ENCODE results near the gene BRI3BP.
"Not testable (repeated sequence)": the region's sequence is repeated elsewhere in the genome, so short reads cannot be mapped to it uniquely, and the experiment has no call there.

BRI3BP gene

DNA sequence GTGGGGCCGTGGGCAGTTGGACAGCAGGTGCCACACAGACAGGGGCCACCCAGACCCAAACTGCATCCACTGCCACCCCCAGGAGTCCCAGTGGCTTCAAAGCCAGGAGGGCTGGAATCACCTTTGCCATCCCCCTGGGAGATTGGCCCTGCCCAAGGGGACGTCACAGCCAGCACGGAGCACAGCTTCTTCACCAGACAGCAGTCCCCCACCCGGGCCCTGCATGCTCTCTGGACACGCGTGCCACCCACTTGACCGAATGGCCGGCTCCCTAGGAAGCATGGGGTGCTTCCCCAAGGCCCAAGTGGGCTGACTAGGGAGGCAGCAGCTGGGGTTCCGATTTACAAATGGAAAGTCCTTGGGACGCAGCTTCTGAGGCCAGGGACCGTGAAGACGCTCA is 21.8 kb upstream of the BRI3BP start:
- no peak for DNase-seq (ENCODE audit: low read depth in 1 of 2, low spot score in 1 of 2)

DNA sequence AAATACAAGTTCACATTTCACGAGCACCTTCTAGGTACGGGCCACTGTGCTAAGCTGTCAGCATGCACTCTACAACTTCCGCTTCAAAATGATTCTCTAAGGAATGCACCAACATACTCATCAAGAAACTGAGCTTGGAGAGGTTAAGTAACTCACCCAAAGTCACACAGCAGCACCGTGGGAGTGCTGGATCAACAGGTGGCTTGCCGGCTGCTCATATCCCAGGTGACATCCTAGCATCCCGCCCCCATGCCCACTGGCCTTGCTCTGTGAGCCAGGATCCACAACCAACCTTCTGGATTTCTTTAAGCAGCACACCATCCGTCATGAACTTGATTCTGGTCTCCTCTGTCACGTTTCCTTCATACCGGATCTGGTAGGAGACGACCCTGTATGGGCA is 21.2 kb upstream of the BRI3BP start:
- DNase-seq (ENCODE audit: low read depth in 1 of 2, low spot score in 1 of 2), result no peak

DNA sequence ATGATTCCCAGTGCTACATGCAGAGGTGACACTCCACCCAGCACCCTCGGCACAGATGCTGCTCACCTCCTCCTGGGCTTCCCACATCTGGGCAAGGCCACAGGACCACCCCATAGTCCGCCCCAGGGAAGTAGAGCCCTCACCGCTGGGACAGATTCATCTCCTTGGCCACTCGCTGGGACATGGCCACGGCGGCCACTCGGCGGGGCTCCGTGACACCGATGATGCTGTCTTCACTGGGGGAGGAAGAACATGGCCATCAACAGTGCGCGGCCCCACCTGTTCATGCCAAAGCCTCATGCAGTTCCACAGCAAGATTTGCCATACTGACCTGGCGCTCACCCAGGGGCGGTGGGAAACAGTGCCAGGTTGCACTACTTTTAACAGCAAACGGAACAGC is 18.2 kb upstream of the BRI3BP start:
- DNase-seq (ENCODE audit: low read depth in 1 of 2, low spot score in 1 of 2), result no peak

GRCh38 chr12:124976999-124977398 is 16.4 kb upstream of the BRI3BP start:
- DNase-seq (ENCODE audit: low read depth in 1 of 2, low spot score in 1 of 2), result no peak

- no peak for DNase-seq (ENCODE audit: low read depth in 1 of 2, low spot score in 1 of 2)
Measured at GRCh38 chr12:124979568-124979967, 13.9 kb upstream of the BRI3BP start.

DNA sequence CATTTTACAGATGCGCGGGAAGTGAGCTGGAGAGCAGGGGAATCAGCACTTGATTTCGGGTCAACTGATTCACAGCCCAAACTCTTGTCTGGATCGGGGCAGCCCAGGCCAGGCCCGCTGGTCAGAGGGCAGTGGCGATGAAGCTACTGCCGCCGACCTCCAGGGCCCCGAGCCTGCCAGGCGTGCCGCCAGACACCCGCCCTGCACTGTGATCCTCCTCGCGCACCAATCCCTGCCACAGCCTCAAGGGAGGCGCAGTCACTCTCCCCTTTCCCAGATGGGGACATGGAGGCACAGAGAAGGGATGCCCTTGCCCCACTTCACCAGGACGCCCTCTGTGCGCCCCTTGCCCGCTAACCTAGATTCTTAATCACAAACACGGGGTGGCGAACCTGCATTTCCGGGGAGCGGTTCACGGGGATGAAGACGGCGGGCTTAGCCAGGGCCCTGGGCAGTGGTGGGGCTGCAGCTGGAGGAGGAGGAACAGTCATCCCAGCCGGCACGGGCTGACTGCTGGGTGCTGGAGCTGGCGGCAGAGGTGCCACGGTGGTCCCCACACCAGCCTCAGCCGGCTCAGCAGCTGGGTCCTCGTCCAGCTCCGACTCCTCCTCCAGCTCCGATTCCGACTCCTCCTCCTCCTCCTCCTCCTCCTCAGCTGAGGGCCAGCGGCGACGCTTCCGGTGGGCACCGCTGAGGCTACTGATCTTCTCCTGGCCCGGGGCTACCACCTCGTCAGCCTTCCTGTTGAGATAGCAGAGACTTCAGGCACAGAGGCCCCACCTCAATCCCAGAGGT is 13.2 kb upstream of the BRI3BP start:
- DNase-seq (ENCODE audit: low read depth in 1 of 2, low spot score in 1 of 2), result no peak

DNA sequence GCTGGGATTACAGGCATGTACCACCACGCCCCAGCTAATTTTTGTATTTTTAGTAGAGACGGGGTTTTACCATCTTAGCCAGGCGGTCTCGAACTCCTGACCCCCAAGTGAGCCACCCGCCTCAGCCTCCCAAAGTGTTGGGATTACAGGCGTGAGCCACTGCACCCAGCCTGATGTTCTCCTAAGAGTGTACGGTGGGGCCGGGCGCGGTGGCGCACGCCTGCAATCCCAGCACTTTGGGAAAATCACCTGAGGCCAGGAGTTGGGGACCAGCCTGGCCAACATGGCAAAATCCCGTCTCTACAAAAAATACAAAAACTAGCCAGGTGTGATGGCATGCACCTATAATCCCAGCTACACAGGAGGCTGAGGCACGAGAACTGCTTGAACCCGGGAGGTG is 6.6 kb upstream of the BRI3BP start:
- DNase-seq (ENCODE audit: low read depth in 1 of 2, low spot score in 1 of 2), result not testable (repeated sequence)

DNA sequence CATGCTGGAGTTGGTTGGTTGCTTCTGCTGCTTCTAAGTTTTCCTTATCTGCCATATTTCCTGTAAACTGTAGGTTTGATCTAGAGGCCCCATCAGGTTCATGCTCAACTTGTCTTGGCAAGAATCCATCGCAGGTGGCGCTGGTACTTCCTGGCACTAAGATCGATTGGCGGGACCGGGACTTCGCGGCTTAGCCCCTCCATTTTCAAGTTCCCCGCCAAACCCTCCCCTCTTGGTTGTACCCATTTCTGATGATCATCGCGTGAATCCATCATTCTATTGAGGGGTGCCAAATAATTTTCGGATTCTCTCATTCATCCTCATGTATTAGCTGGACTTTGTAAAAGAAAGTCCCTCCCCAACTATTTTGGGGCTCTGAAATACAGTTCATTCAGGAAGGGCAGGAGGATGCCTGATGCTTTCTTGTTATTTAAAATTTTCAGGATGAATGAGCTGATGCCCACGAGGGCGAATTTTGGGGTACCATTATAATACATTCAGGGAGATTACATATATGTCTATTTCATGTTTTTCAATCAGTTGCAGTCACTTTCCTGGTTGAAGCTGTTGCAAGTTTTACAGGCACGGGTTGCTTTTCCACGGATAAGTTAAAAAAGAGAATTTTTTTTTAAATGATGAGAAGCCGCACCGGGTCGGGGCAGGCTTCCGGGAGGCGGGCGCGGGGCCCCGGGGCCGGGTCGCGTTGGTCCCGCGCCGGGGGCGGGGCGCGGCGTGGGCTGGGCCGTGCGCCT is 395 bp upstream of the BRI3BP start:
- DNase-seq (ENCODE audit: low read depth in 1 of 2, low spot score in 1 of 2), result peak; percentile 54 to 71

DNA sequence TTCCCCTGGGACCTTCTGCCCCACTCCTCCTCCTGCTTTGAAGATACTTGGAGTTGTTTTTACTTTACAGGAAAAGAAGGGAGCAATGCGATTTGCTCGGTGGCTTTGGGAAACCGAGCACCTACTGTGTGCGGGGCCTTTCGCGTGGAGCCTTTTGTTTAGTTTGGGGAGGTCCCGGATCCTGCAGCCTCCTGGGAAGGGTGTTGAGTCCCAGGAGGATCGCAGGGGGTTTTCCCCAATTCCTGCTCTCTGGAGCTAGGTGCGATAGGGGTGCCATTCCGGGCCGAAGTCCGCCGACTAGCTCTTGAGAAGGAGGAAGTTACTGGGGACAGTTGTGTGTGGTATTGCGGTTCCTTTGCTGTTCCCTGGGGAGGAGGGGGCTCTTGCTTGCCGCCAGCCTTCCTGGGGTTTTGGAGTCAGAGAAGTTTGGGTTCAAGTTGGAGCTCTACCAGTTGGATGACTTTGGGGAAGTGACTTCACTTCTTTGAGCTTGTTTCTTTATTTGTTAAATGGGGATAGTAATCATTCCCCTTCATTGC is 1.1 kb downstream of the BRI3BP start:
- no peak for DNase-seq (ENCODE audit: low read depth in 1 of 2, low spot score in 1 of 2)

DNA sequence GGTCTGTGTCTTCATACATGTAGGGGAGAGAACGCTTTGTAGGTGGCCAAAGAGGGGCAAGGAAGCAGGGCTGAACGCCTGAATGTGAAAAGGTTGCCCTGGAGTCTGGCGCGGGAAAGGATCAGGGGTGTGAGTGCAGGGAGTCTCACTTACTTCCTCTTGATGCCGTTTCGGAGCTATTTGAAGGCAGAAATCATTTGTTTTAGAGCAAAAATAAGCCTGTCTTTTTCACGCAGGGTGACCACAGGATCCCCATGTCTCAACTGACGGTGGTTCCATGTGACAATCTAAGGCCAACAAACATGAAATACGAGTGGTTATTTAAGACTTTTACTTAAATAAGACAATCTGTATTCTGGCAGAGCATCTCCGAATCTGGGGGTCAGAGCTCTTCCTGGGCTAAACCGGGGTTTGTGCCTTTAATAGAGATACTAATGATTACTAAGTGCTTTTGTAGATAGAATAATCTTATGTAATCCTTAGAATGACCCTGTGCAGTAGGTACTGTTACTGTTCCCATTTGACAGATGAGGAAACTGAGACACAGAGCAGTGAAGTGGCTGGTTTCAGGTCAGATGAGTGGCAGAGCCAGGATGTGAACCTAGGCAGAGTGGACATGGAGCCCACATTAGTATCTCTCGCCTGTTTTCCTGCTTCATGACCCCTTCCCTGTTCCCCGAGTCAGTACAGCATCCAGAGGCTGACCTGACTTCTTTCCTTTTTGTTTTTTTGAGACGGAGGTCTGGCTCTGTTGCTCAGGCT is 1.9 kb downstream of the BRI3BP start:
- DNase-seq (ENCODE audit: low read depth in 1 of 2, low spot score in 1 of 2), result no peak

- no peak for DNase-seq (ENCODE audit: low read depth in 1 of 2, low spot score in 1 of 2)
Measured at GRCh38 chr12:124998705-124999104, 5.3 kb downstream of the BRI3BP start.

DNA sequence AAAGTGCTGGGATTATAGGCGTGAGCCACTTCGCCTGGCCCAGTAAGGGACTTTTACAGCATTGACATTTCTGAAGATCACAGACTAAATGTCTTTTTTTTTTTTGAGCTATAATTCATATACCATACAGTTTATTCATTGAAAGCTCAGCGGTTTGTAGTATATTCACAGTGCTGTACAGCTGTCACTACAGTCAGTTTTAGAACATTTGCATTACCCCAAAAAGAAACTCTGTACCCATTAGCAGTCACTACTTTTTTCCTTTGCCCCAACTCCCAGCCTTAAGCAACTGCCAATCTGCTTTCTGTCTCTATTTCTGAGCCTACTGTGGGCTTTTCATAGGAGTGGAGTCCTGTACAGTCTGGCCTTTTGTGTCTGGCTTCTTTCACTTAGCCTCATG is 8.2 kb downstream of the BRI3BP start:
- DNase-seq (ENCODE audit: low read depth in 1 of 2, low spot score in 1 of 2), result no peak

- DNase-seq (ENCODE audit: low read depth in 1 of 2, low spot score in 1 of 2), result no peak
Measured at GRCh38 chr12:125003021-125003420, 9.6 kb downstream of the BRI3BP start.

DNA sequence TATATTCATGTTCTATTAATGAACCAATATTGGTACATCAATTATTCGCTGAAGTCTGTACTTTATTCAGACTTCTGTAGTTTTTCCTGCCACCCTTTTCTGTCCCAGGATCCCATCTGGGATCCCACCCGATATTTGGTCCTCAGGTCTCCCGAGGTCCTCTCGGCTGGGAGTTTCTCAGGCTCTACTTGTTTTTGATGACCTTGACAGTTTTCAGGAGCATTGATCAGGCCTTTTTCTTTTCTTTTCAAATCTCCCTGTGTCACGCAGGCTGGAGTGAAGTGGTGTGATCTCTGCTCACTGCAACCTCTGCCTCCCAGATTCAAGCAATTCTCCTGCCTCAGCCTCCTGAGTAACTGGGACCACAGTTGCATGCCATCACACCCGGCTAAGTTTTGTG is 11.2 kb downstream of the BRI3BP start:
- no peak for DNase-seq (ENCODE audit: low read depth in 1 of 2, low spot score in 1 of 2)

DNA sequence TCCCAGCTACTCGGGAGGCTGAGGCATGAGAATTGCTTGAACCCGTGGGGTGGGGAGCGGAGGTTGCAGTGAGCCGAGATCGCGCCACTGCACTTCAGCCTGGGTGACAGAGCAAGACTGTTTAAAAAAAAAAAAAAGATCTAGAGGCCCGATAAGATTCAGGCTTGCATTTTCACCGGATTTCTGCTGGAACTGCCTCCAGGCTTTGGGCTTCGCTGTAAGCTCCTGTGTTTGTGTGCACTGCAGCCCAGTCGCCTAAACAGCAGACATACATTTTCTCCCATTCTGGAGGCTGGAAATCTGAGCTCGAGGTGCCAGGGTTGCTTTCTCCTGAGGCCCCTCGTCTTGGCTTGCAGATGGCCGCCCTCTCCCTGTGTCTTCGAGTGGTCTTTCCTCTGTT is 12.2 kb downstream of the BRI3BP start:
- DNase-seq (ENCODE audit: low read depth in 1 of 2, low spot score in 1 of 2), result no peak

GRCh38 chr12:125006365-125006764 is 12.9 kb downstream of the BRI3BP start:
- no peak for DNase-seq (ENCODE audit: low read depth in 1 of 2, low spot score in 1 of 2)

GRCh38 chr12:125013816-125014442 is 20.5 kb downstream of the BRI3BP start:
- DNase-seq (ENCODE audit: low read depth in 1 of 2, low spot score in 1 of 2), result no peak

- DNase-seq (ENCODE audit: low read depth in 1 of 2, low spot score in 1 of 2), result no peak
Measured at GRCh38 chr12:125014526-125014925, 21.1 kb downstream of the BRI3BP start.

DNA sequence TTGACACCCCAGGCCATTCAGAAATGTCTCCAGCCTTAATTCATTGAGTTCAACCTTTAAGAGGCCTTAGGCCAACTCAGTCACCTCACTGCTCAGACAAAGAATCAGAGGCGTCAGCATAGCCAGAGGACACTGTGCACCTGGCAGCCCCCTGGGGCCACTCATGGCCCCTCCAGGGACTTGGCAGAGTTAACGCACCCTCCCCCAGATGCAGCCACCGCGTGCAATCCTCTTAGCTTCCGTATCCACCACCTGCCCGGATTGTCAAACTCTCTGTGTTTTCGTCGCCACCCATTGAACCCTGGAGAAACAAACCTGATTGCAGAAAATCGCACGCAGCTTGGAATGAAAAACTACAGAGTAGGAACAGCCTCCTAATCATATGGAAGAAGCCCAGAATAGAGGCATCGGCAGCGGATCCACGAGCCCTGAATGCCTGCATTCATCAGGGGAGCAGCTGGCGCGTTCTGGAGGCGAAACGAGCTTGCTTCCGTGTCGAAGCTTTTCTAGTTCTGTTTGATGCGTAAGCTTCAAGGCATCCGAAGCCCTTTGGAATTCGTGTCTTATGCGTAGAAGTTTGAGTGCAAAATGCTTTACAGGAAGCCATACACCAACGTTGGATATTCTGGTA is 22.4 kb downstream of the BRI3BP start:
- no peak for DNase-seq (ENCODE audit: low read depth in 1 of 2, low spot score in 1 of 2)

DNA sequence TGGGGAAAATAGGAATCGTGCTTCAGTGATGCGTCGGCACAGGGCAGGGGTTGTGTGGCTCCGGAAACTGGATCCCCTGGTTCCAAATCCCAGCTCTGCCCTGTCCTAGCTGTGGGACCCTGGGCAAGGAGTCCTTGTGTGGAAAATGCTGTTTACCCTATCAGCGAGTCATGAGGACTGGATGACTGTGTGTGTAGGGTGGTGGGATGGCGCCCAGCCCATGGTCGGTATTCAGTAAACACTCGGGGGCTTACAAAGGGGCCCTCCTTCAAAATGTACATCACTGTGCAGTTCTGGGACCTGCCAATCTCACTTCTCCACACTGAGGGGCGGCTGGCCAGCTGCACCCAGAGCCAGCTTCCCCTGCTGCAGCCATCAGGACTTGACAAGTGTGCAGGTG is 24.4 kb downstream of the BRI3BP start:
- DNase-seq (ENCODE audit: low read depth in 1 of 2, low spot score in 1 of 2), result no peak

DNA sequence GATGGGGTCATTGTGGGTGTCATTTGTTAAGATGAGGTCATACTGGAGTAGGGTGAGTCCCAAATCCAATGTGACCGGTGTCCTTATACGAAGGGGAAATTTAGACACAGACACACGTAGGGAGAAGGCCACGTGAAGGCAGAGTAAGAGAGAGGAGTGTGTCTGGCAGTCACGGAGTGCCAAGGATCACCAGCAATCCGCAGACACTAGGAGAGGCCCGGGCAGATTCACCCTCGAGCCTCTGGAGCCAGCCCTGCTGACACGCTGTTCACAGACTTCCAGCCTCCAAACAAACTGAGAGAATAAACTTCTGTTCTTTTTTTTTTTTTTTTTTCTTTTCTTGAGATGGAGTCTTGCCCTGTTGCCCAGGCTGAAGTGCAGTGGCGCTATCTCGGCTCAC is 24.9 kb downstream of the BRI3BP start:
- no peak for DNase-seq (ENCODE audit: low read depth in 1 of 2, low spot score in 1 of 2)
